ENCODE measurements around the gene MBOAT7. TPM values are rescaled to one million over a fixed set of nuclear protein-coding genes. Genes with fewer than 3 reads are reported as not detected.

Gene MBOAT7
- total and polyA plus RNA-seq, 2 of the 8 experiments (the other 6 are each of a cell fraction or from before 2014, with no cell fraction given) = 85.5 to 90.9 TPM

- TF ChIP-seq CHD7 (IDR thresholded peaks at IDR 0.05; ENCODE audit: insufficient replicate concordance, low read length) (no peak), EZH2 (IDR thresholded peaks at IDR 0.05; ENCODE audit: low read depth, low read length, severe bottlenecking) (no peak), CEBPB (IDR thresholded peaks at IDR 0.05; ENCODE audit: low read depth, low read length) (no peak), BACH1 (IDR thresholded peaks at IDR 0.05; ENCODE audit: low read length) (no peak)
Observed at GRCh38 chr19:54233941-54234340, 44.6 kb upstream of the MBOAT7 start (continued).
